HepG2 (cell line): Measurements from ENCODE around the gene MTF2. TPM values are rescaled to one million over a fixed set of nuclear protein-coding genes. Genes with fewer than 3 reads are reported as not detected.
A peak's percentile ranks its signal among the peaks of the same experiment; 100 is the strongest.

Experiments used
- AKNA ChIP-seq: sonication (generic); formaldehyde crosslinking; IDR thresholded peaks from 2 replicates; pipeline ENCODE4 v1.4.0; 2020; ENCODE audit warnings: missing genetic modification reagents, borderline replicate concordance
- CENPT ChIP-seq: sonication (generic); formaldehyde crosslinking; IDR thresholded peaks from 2 replicates; pipeline ENCODE4 v1.8.0; 2022; ENCODE audit warnings: low read depth, mild to moderate bottlenecking, moderate library complexity, missing genetic modification reagents
- FOXA1 ChIP-seq, 2 experiments: fragments of 450-650 bp in 1 of 2; sonication (generic) in 1 of 2; formaldehyde crosslinking in 1 of 2; IDR thresholded peaks; 2 replicates each; pipeline versions ENCODE4 v1.4.0 to v1.6.1; 2016 to 2020; ENCODE audit warnings: missing genetic modification reagents in 1 of 2
- GATAD1 ChIP-seq: IDR thresholded peaks from 2 replicates; pipeline ENCODE4 v1.6.1; 2016; ENCODE audit warnings: missing genetic modification reagents, missing compliant biosample characterization
- HOXD1 ChIP-seq: sonication (generic); formaldehyde crosslinking; IDR thresholded peaks from 2 replicates; pipeline ENCODE4 v1.5.0; 2020; ENCODE audit warnings: missing genetic modification reagents
- JUND ChIP-seq: sonication (generic); formaldehyde crosslinking; IDR thresholded peaks from 2 replicates; pipeline ENCODE4 v1.8.0; 2022; ENCODE audit warnings: mild to moderate bottlenecking, missing genetic modification reagents
- KAT2B ChIP-seq: fragments of 150-350 bp; IDR thresholded peaks from 2 replicates; pipeline ENCODE4 v1.6.1; 2014; ENCODE audit warnings: low read depth, low read length, borderline replicate concordance
- MYNN ChIP-seq: sonication (generic); formaldehyde crosslinking; IDR thresholded peaks from 2 replicates; pipeline ENCODE4 v1.4.0; 2020; ENCODE audit warnings: mild to moderate bottlenecking, low read depth, missing genetic modification reagents
- NFE2L1 ChIP-seq: sonication (generic); formaldehyde crosslinking; IDR thresholded peaks from 2 replicates; pipeline ENCODE4 v1.4.0; 2020; ENCODE audit warnings: missing genetic modification reagents, mild to moderate bottlenecking, borderline replicate concordance
- POGZ ChIP-seq: sonication (generic); formaldehyde crosslinking; IDR thresholded peaks from 2 replicates; pipeline ENCODE4 v1.4.0; 2020; ENCODE audit warnings: mild to moderate bottlenecking, missing genetic modification reagents
- SAP130 ChIP-seq: IDR thresholded peaks from 2 replicates; pipeline ENCODE4 v1.6.1; 2016; ENCODE audit warnings: low read depth
- SMAD3 ChIP-seq: sonication (generic); formaldehyde crosslinking; IDR thresholded peaks from 2 replicates; pipeline ENCODE4 v1.4.0; 2020; ENCODE audit warnings: missing genetic modification reagents
- SOX13 ChIP-seq, 3 experiments: fragments of 450-650 bp in 1 of 3; sonication (generic) in 1 of 3; formaldehyde crosslinking in 1 of 3; IDR thresholded peaks in 2 of 3; conservative IDR thresholded peaks in 1 of 3; 2 replicates each; pipeline versions ENCODE4 v1.5.0 to v1.6.1; 2016 to 2020; ENCODE audit warnings: antibody characterized with exemption in 1 of 3, mild to moderate bottlenecking in 1 of 3, missing compliant biosample characterization in 1 of 3, missing genetic modification reagents in 1 of 3, moderate library complexity in 1 of 3
- SOX6 ChIP-seq, 2 experiments: fragments of 450-650 bp in 1 of 2; sonication (generic) in 1 of 2; formaldehyde crosslinking in 1 of 2; IDR thresholded peaks; 2 replicates each; pipeline versions ENCODE4 v1.4.0 to v1.6.1; 2017 to 2020; ENCODE audit warnings: antibody characterized with exemption in 1 of 2, mild to moderate bottlenecking in 1 of 2, missing genetic modification reagents in 1 of 2
- SP5 ChIP-seq: IDR thresholded peaks from 2 replicates; pipeline ENCODE4 v1.6.1; 2016; ENCODE audit warnings: low read depth, borderline replicate concordance
- ZBTB49 ChIP-seq: sonication (generic); formaldehyde crosslinking; IDR thresholded peaks from 2 replicates; pipeline ENCODE4 v1.4.0; 2020; ENCODE audit warnings: missing genetic modification reagents, borderline replicate concordance
- ZNF33B ChIP-seq: sonication (generic); formaldehyde crosslinking; IDR thresholded peaks from 2 replicates; pipeline ENCODE4 v1.5.1; 2020; ENCODE audit warnings: mild to moderate bottlenecking, missing genetic modification reagents
- ZNF503 ChIP-seq: sonication (generic); formaldehyde crosslinking; IDR thresholded peaks from 2 replicates; pipeline ENCODE4 v1.4.0; 2020; ENCODE audit warnings: missing genetic modification reagents
- polyA plus RNA-seq, 8 experiments: library from polyadenylated mRNA; depleted of rRNA in 3 of 8; stranded (reverse) in 7 of 8; unstranded in 1 of 8; fragments of >200 nt; fragmentation: Illumina TruSeq in 4 of 8; extraction: Trizol in 4 of 8; gene quantifications; 2 replicates each; pipeline versions ENCODE4 v1.2.1 to v1.2.3, GENCODE V29; 2011 to 2016; ENCODE audit warnings: low read depth in 4 of 8, missing spikeins in 1 of 8, mixed read lengths in 1 of 8; ENCODE audit not compliant: insufficient read depth in 1 of 8
- total RNA-seq, 5 experiments: library from RNA; depleted of rRNA; stranded (reverse); fragments of >200 nt; fragmentation: Illumina TruSeq; extraction: Trizol; gene quantifications; 2 replicates each; pipeline ENCODE4 v1.2.3, GENCODE V29; 2016; ENCODE audit warnings: low read depth in 1 of 5

MTF2 gene
- total and polyA plus RNA-seq, 2 of the 13 experiments (the other 11 are each of a cell fraction or from before 2014, with no cell fraction given), result 48.7 to 53.9 TPM

GRCh38 chr1:93129507-93130099 lies 50.5 kb downstream of the MTF2 start (continued):
- TF ChIP-seq ZNF503 (CRISPR knock-in tag) (peak; percentile 46; the same call in 1 of the 2 replicates), SP5 (CRISPR knock-in tag) (no peak), NFE2L1 (CRISPR knock-in tag) (no peak), CENPT (CRISPR knock-in tag) (no peak), ZNF33B (no peak), AKNA (CRISPR knock-in tag) (no peak), ZBTB49 (CRISPR knock-in tag) (no peak), POGZ (CRISPR knock-in tag) (peak; percentile 39; the same call in 1 of the 2 replicates), GATAD1 (CRISPR knock-in tag) (peak; percentile 18; the same call in 1 of the 2 replicates), SAP130 (CRISPR knock-in tag) (peak; percentile 45), KAT2B (peak; percentile 100), MYNN (CRISPR knock-in tag) (no peak), JUND (CRISPR knock-in tag) (no peak), HOXD1 (CRISPR knock-in tag) (0 out of 2 replicates have a peak, but pooled peaks have one; percentile 80), SOX6 (IDR thresholded peaks at IDR 0.05) (no peak), SOX6 (CRISPR knock-in tag; IDR thresholded peaks at IDR 0.05) (peak; percentile 88), SOX13 (IDR thresholded peaks at IDR 0.05) (no peak), SOX13 (CRISPR knock-in tag; conservative IDR thresholded peaks at IDR 0.05 in 1 of 2, IDR thresholded peaks at IDR 0.05 in 1 of 2) (peak in 1 of 2 experiments; percentile 78; a peak in 2 of 4 replicates), FOXA1 (IDR thresholded peaks at IDR 0.05) (peak; percentile 88; the same call in 1 of the 2 replicates), FOXA1 (CRISPR knock-in tag; IDR thresholded peaks at IDR 0.05) (no peak), SMAD3 (CRISPR knock-in tag) (peak; percentile 68; the same call in 1 of the 2 replicates)
